SU-DHL-6 (cell line): ENCODE results near the gene TMEM191B.
"Not testable (repeated sequence)": the region's sequence is repeated elsewhere in the genome, so short reads cannot be mapped to it uniquely, and the experiment has no call there.

ENCODE experiments used
- CTCF ChIP-seq: fragments of 200-600 bp; sonication (generic); IDR thresholded peaks from one replicate; pipeline ENCODE4 v1.5.1; 2017; ENCODE audit warnings: antibody characterized with exemption, mild to moderate bottlenecking, low read length, moderate library complexity; ENCODE audit not compliant: insufficient read depth, poor library complexity, severe bottlenecking
- EZH2phosphoT487 ChIP-seq: fragments of 200-600 bp; sonication (generic), shearing (Covaris generic); conservative IDR thresholded peaks from 2 replicates; pipeline ENCODE4 v1.6.1; 2018; ENCODE audit warnings: mild to moderate bottlenecking, antibody characterized with exemption, low read length, moderate library complexity, mixed read lengths

- not testable (repeated sequence) for TF ChIP-seq CTCF, EZH2phosphoT487
Observed at GRCh38 chr22:18552839-18553597, 25.4 kb downstream of the TMEM191B start.
